Renal cortical epithelial cell (primary cell): ENCODE data around the gene PCCA. TPM values are rescaled to one million over a fixed set of nuclear protein-coding genes. Genes with fewer than 3 reads are reported as not detected.

Experiments
- DNase-seq: peaks from one replicate; pipeline ENCODE4 v3.0.0-alpha.2; 2011; ENCODE audit warnings: low read depth
- total RNA-seq: library from RNA; depleted of rRNA; stranded (reverse); fragments of >200 nt; gene quantifications from 2 replicates; pipeline ENCODE4 v1.2.3, GENCODE V29; 2014

The PCCA gene
- total RNA-seq, 1 donor from 2014 or later: 72.8 TPM

DNA sequence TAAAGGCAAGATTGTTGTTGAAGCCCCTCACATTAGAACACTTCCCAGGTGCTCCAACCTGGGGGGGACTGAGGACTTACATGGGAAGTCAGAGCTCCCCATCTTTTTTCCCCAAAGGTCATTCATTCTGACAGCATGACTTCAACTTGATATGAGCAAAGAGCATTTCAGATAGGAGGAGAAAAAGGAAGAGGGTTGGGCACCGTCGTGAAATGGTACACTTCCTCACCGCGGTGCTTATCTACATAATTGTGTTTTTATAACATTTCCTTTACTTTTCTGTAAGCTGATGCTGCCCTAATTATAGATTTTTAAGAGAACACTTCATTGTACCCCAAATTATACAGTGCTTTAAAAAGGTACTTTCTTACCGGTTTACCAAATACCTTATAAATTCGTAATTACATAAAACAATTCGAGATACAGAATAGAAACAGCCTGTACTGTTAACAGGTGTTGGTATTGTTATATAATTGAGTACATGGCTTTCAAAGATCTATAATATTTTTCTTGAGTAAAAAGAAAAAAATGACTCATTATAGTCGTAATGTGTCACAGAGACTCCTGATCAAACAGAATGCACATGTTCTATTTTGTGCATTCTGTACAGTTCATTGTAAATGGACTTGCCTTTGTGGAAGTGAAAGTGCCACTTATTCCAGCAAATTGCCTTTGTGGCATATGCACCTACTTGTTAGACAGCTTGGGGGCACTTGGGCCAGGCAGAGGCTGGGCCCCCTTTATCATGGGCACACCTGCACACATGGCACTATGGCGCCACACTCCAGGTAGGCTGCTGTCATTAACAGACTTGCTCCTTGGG lies 417.9 kb downstream of the PCCA start:
- no peak for DNase-seq

- no peak for DNase-seq
Measured at GRCh38 chr13:100508455-100508854, 419.6 kb downstream of the PCCA start.

- DNase-seq: no peak
Measured at GRCh38 chr13:100508996-100509395, 420.1 kb downstream of the PCCA start.

- no peak for DNase-seq
Measured at GRCh38 chr13:100510208-100510957, 421.5 kb downstream of the PCCA start.

- no peak for DNase-seq
Measured at GRCh38 chr13:100511466-100511865, 422.6 kb downstream of the PCCA start.

DNA sequence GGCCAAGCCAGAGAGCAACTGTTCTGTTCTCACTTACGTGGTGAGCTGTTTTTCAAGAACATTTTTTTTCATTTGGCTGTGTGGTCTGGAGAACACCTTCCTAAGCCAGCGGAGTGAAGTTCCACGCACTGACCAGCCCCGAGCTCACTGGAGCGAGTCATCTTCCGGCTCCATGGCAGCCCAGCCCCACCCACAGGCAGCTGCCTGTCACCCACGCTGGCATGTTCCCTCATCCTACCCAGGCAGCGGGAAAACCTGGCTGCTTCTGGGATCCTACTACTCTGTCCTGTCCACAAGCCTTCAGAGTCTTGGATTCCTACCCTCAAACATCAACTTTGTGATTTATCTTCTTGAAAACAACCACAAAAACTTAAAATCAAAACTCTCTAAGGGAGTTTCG lies 423.5 kb downstream of the PCCA start:
- DNase-seq: peak; percentile 62

DNA sequence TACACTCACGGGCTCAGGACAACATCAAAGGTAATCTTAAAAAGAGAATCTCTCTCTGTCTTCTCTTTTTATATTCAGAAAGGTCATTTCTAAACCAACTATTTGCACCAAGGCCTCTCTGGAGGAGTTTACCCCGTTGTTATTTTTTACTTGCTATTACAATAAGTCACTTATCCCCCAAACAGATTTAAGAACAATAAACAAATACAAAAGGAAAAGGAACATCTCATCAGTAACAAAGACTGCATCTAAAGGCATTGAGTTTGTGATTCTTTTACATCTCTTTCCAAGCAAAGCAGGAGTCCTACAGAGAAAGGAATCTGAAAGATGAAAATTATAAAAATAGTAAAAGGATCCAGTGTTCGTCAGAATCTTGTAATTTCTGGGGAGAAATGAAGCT lies 424.3 kb downstream of the PCCA start:
- no peak for DNase-seq

- peak; percentile 30 for DNase-seq
Measured at GRCh38 chr13:100513987-100514670, 425.2 kb downstream of the PCCA start.

- peak; percentile 58 for DNase-seq
Measured at GRCh38 chr13:100514788-100515409, 426.0 kb downstream of the PCCA start.

- no peak for DNase-seq
Measured at GRCh38 chr13:100515410-100515800, 426.5 kb downstream of the PCCA start.

DNA sequence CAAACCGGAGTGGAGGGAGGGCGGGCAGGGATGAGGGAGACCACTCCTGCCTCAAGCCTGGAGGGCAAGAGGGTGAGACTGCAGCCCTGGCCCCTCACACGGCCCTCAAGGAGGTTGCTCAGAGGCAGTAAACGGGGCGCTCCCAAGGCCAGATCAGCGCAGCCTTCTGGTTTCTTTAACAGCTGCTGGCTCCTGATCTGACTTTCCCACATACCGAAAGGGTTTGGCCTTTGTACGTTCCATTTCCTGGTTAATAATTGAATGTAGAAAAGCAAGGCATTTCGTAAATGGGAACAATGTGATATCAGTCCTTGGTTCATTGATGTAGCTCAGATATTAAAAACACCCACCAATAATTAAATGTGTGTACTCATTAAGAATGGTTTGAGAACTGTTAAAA lies 428.2 kb downstream of the PCCA start:
- peak; percentile 89 for DNase-seq

DNA sequence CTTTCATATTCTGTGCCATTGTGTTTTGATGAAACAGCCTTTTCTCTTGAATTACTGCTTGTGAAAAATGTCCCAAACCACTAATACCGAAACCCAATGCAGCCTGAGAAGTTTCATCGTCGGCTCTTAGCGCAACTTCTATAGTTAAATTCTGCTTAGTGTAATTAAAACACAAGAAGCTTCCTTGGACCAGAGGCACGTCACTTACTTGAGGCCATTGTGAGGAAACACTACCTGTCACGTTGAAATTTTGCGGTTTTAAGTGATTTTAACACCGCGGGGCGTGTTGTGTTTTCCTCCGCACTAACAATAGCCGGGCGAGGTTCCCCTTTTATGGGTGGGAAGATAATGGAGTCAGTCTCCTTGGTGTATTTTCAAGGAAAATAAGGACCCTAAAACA lies 428.8 kb downstream of the PCCA start:
- DNase-seq: no peak

- DNase-seq: no peak
Measured at GRCh38 chr13:100518394-100519062, 429.6 kb downstream of the PCCA start.

GRCh38 chr13:100519626-100520025 lies 430.7 kb downstream of the PCCA start:
- DNase-seq: no peak

- no peak for DNase-seq
Measured at GRCh38 chr13:100520936-100521850, 432.3 kb downstream of the PCCA start.

- no peak for DNase-seq
Measured at GRCh38 chr13:100521851-100522617, 433.1 kb downstream of the PCCA start.

GRCh38 chr13:100522618-100523309 lies 433.9 kb downstream of the PCCA start:
- no peak for DNase-seq

DNA sequence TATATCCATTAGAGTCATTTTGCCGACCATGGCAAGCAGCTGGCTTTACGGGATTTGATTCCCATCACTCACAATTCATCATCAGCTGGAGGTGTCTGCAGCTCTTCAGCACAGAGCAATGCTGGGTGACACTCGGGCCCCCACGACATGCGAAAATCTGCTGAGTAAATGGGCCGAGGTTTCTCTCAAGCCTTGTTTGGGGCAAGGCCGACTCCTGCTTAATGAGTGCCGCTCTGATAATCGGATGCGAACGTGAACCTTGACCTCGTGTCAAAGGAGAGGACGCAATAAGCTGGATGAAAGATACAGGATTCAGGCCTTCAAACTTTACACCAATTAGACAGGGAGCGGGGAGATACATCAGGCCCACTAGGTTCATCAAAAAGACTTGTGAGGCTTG lies 434.5 kb downstream of the PCCA start:
- no peak for DNase-seq

DNA sequence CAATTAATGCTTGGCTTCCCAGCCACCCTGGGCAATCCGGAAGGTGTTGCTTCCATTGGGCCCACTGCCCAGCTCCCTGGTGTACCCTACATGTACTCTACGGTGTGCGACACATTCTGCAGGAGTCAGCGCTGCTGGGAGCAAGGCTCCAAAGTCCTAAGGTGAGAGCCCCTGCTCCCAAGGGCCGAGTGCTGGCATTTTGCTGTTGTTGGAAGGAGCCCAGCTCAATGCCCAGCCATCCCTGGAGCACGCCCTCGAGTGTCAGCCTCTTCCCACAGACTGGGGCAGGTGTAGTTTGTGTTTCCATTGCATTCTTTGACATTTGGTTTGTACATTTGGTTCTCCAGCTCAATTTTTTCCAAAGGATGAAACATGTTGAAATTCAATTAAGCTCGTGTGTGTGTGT lies 435.1 kb downstream of the PCCA start:
- DNase-seq: no peak
